B cell (primary cell): ENCODE measurements around the gene RELCH. TPM values are rescaled to one million over a fixed set of nuclear protein-coding genes. Genes with fewer than 3 reads are reported as not detected.

Experiments used
- ATAC-seq: fragments of 200-7000 bp; cut with Tn5 transposase; one replicate; pipeline ENCODE4 v1.10.0; 2021; ENCODE audit warnings: low read depth, mild to moderate bottlenecking, moderate number of reproducible peaks, moderate library complexity
- CTCF ChIA-PET: fragments of 350-600 bp; sonication (Branson Sonifier 250); formaldehyde crosslinking; loops from one replicate; lab custom pipeline; 2021; ENCODE audit warnings: antibody characterized with exemption, inconsistent platforms; lab: Charles Lee
- POLR2A ChIA-PET: fragments of 350-600 bp; sonication (Branson Sonifier 250); formaldehyde crosslinking; loops from one replicate; lab custom pipeline; 2021; ENCODE audit warnings: antibody characterized with exemption; lab: Charles Lee
- DNase-seq: peaks from one replicate; pipeline ENCODE4 v3.0.0; 2013
- H2AFZ ChIP-seq: 2 replicates; pipeline ENCODE4 v1.6.1; 2012; ENCODE audit warnings: mild to moderate bottlenecking, low read depth, low read length; ENCODE audit not compliant: insufficient read depth, poor library complexity, severe bottlenecking
- H3K27ac ChIP-seq, 2 donors: 1 replicate in 1 of 2; 2 replicates in 1 of 2; pipeline ENCODE4 v1.5.1; 2012 to 2013; ENCODE audit warnings: low read length in 2 of 2, mild to moderate bottlenecking in 2 of 2, moderate library complexity in 1 of 2
- H3K27me3 ChIP-seq, 4 experiments: fragments of 200-600 bp in 1 of 4; sonication (generic) in 1 of 4; replicated peaks in 1 of 4; 1 replicate in 2 of 4; 2 replicates in 2 of 4; pipeline versions ENCODE4 v1.6.1 to v1.7.0; 2013 to 2016; ENCODE audit warnings: low read length in 3 of 4, mild to moderate bottlenecking in 2 of 4, mixed read lengths in 1 of 4, moderate library complexity in 1 of 4; ENCODE audit not compliant: insufficient read depth in 4 of 4, control insufficient read depth in 3 of 4; ENCODE audit errors: control extremely low read depth in 1 of 4
- H3K36me3 ChIP-seq, 2 experiments: replicated peaks in 1 of 2; 1 replicate in 1 of 2; 2 replicates in 1 of 2; pipeline versions ENCODE4 v1.6.1 to v1.7.1; 2013; ENCODE audit warnings: low read length in 1 of 2; ENCODE audit not compliant: insufficient read depth in 2 of 2, control insufficient read depth in 1 of 2; ENCODE audit errors: control extremely low read depth in 1 of 2, extremely low read depth in 1 of 2
- H3K4me1 ChIP-seq, 2 donors: fragments of 200-600 bp in 1 of 2; sonication (generic) in 1 of 2; 1 replicate in 1 of 2; 2 replicates in 1 of 2; pipeline versions ENCODE4 v1.5.1 to v1.6.1; 2013 to 2017; ENCODE audit warnings: low read length in 2 of 2; ENCODE audit not compliant: control insufficient read depth in 2 of 2, insufficient read depth in 2 of 2
- H3K4me2 ChIP-seq: replicated peaks from 2 replicates; pipeline ENCODE3; 2012; ENCODE audit warnings: mild to moderate bottlenecking, low read depth, low read length; ENCODE audit not compliant: poor library complexity, severe bottlenecking
- H3K4me3 ChIP-seq, 5 experiments: fragments of 200-600 bp in 1 of 5; sonication (generic) in 1 of 5; 1 replicate in 3 of 5; 2 replicates in 2 of 5; pipeline versions ENCODE4 v1.5.1 to v1.7.0; 2011 to 2016; ENCODE audit warnings: low read length in 4 of 5, mild to moderate bottlenecking in 4 of 5, low read depth in 2 of 5, control low read depth in 1 of 5, moderate library complexity in 1 of 5; ENCODE audit not compliant: insufficient read depth in 1 of 5; ENCODE audit errors: control extremely low read depth in 1 of 5, extremely low read depth in 1 of 5
- H3K79me2 ChIP-seq: fragments of 200-600 bp; sonication (generic); one replicate; pipeline ENCODE4 v1.6.0; 2016; ENCODE audit warnings: low read length; ENCODE audit not compliant: control insufficient read depth, insufficient read depth
- H3K9ac ChIP-seq: fragments of 200-600 bp; sonication (generic); 2 replicates; pipeline ENCODE4 v1.6.1; 2017; ENCODE audit warnings: mild to moderate bottlenecking, low read length, moderate library complexity
- H3K9me3 ChIP-seq, 3 donors: one replicate each; pipeline versions ENCODE4 v1.6.1 to v1.7.1; 2013; ENCODE audit warnings: low read length in 2 of 3; ENCODE audit not compliant: control insufficient read depth in 2 of 3, insufficient read depth in 1 of 3; ENCODE audit errors: control extremely low read depth in 1 of 3
- H4K20me1 ChIP-seq: 2 replicates; pipeline ENCODE4 v1.6.0; 2012; ENCODE audit warnings: mild to moderate bottlenecking, low read length; ENCODE audit not compliant: insufficient read depth, control insufficient read depth, poor library complexity, severe bottlenecking
- H3K27ac Mint-ChIP-seq: one replicate; pipeline ENCODE4 v1.8.0; 2021; ENCODE audit warnings: mixed read lengths
- H3K27me3 Mint-ChIP-seq: one replicate; pipeline ENCODE4 v1.8.0; 2021; ENCODE audit warnings: mixed read lengths
- H3K4me1 Mint-ChIP-seq: one replicate; pipeline ENCODE4 v1.8.0; 2021; ENCODE audit warnings: mixed read lengths
- H3K4me3 Mint-ChIP-seq: one replicate; pipeline ENCODE4 v1.8.0; 2021; ENCODE audit warnings: mixed read lengths
- H3K9me3 Mint-ChIP-seq: one replicate; pipeline ENCODE4 v1.8.0; 2022; ENCODE audit warnings: mixed read lengths; ENCODE audit not compliant: insufficient read depth
- EZH2 ChIP-seq: IDR thresholded peaks from 2 replicates; pipeline ENCODE4 v1.6.1; 2012; ENCODE audit warnings: borderline replicate concordance, low read depth, mild to moderate bottlenecking, moderate library complexity, low read length; ENCODE audit not compliant: insufficient read depth, poor library complexity, severe bottlenecking
- WGBS: methylation state at CpG from one replicate; pipeline ENCODE4 v1.1.5; 2013; ENCODE audit warnings: missing lambda C conversion rate; ENCODE audit not compliant: insufficient coverage; 5-methylcytosine and 5-hydroxymethylcytosine counted together
- intact Hi-C: fragments of 100-400 bp; cut with micrococcal nuclease; formaldehyde crosslinking; loops from one replicate; pipeline ENCODE4 v1.10.0; 2022
- polyA plus RNA-seq: library from polyadenylated mRNA; depleted of rRNA; stranded (reverse); fragments of >200 nt; gene quantifications from 2 replicates; pipeline ENCODE4 v1.2.3, GENCODE V29; 2012
- total RNA-seq, 2 donors: library from RNA; stranded (reverse); fragments of 120-200 nt in 1 of 2; gene quantifications; 1 replicate in 1 of 2; 2 replicates in 1 of 2; pipeline versions ENCODE4 v1.2.3 to v1.2.4, GENCODE V29; 2013 to 2022
- TF ChIP-seq, protein P1 (sequence below): fragments of 200-600 bp; IDR thresholded peaks from one replicate; pipeline ENCODE4 v1.8.0; 2022; ENCODE audit warnings: antibody characterized with exemption, mild to moderate bottlenecking

The RELCH gene
- total and polyA plus RNA-seq, 2 donors (not counting 1 experiment from before 2014, with no cell fraction given): 17.6 to 77.9 TPM

DNA sequence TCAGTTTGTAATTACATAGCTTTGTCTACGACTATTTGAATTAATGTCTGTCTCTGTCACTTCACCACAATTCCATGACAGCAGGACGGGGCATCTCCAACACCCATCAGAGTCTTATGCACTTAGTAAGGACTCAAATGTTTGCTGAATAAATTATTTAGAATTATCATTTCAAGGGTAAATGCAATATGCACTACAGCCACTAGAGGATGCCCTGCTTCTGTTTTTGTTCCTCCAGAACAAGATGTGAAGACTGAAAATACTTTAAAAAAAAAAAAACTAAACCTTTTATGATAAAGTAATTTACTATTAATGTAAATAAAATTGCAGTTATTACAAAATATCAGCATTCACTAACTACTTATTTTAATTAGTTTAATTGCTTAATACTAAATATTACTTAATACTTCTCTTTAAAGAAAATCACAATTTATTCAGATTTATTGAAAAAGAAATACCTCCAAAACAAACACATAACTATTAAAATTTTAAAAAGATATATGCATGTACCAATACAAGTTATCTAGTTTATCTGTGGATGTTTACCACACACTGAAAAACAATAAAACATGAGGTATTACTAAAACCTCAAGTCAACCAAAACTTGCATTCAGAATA is 3.4 kb upstream of the RELCH start:
- Histone ChIP-seq H4K20me1 (peaks cover 28% of the 10 kb centered on the region), H2AFZ (no peak overlapping the region), H3K4me1 (peaks cover 17 to 19% of the 10 kb centered on the region in 2 donors), H3K79me2 (peaks cover 62% of the 10 kb centered on the region), H3K36me3 (no peaks in the 10 kb centered on the region), H3K27ac (no peak overlapping the region), H3K4me2 (no peak overlapping the region), H3K9me3 (no peaks in the 10 kb centered on the region), H3K4me3 (no peak overlapping the region), H3K27me3 (no peaks in the 10 kb centered on the region), H3K9ac (no peak overlapping the region)
- Mint-ChIP-seq H3K9me3 (no peaks in the 10 kb centered on the region), H3K27ac (no peak overlapping the region), H3K27me3 (no peaks in the 10 kb centered on the region), H3K4me1 (peaks cover 40% of the 10 kb centered on the region), H3K4me3 (no peak overlapping the region)
- intact Hi-C loops: loop anchor here (1.0 to 10.0 kb wide), 4 partner anchors 66 to 971 kb away; no protein-coding TSS in a partner anchor
- TF ChIP-seq, protein P1, sequence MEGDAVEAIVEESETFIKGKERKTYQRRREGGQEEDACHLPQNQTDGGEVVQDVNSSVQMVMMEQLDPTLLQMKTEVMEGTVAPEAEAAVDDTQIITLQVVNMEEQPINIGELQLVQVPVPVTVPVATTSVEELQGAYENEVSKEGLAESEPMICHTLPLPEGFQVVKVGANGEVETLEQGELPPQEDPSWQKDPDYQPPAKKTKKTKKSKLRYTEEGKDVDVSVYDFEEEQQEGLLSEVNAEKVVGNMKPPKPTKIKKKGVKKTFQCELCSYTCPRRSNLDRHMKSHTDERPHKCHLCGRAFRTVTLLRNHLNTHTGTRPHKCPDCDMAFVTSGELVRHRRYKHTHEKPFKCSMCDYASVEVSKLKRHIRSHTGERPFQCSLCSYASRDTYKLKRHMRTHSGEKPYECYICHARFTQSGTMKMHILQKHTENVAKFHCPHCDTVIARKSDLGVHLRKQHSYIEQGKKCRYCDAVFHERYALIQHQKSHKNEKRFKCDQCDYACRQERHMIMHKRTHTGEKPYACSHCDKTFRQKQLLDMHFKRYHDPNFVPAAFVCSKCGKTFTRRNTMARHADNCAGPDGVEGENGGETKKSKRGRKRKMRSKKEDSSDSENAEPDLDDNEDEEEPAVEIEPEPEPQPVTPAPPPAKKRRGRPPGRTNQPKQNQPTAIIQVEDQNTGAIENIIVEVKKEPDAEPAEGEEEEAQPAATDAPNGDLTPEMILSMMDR: peak; percentile 99
- TF ChIP-seq EZH2: no peak
- no peak for ATAC-seq
- ChIA-PET POLR2A (no interaction called here), CTCF (interaction anchor here (1.0 to 9.3 kb wide), 11 partner anchors 12 to 401 kb away, joined by 3 to 145 read pairs (median 4); no protein-coding TSS in a partner anchor)
- DNase-seq: peak; percentile 70
- no CpG with 5 or more reads among the region's 2 CpGs for WGBS

DNA sequence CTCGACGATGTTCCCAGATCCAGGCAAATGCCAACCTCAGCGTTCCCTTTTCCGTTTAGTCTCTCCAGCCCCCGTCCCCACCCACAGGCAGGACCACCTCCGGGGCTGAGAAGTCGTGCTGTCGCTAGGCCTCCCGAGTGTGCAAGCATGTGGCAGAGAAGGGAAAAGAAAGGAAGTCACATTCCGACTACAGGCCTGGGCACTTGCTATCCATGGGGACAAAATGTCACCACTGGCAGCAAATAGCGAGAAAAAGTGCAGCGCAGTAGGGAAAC is 619 bp upstream of the RELCH start:
- Histone ChIP-seq H3K9me3 (no peaks in the 10 kb centered on the region), H3K4me3 (peak overlapping the region; percentile 87 to 100 (median 97)), H4K20me1 (peaks cover 53% of the 10 kb centered on the region), H3K4me2 (peak overlapping the region; percentile 93), H3K27me3 (no peaks in the 10 kb centered on the region), H3K27ac (peak overlapping the region; percentile 57 to 73), H3K79me2 (peaks cover 89% of the 10 kb centered on the region), H3K4me1 (peaks cover 29 to 37% of the 10 kb centered on the region in 2 donors), H2AFZ (peak overlapping the region; percentile 100), H3K9ac (peak overlapping the region; percentile 92), H3K36me3 (no peaks in the 10 kb centered on the region)
- CTCF ChIA-PET: interaction anchor here (0.9 to 9.3 kb wide), 2 partner anchors 63 to 83 kb away, joined by 5 to 145 read pairs; no protein-coding TSS in a partner anchor
- Mint-ChIP-seq H3K27ac (peak overlapping the region; percentile 96), H3K27me3 (no peaks in the 10 kb centered on the region), H3K9me3 (no peaks in the 10 kb centered on the region), H3K4me1 (peaks cover 56% of the 10 kb centered on the region), H3K4me3 (peak overlapping the region; percentile 98)
- ATAC-seq (no peak), DNase-seq (no peak)
- no peak for TF ChIP-seq EZH2
- TF ChIP-seq, protein P1: no peak
- 0% methylated on average over 9 of the region's 12 CpGs for WGBS
- POLR2A ChIA-PET: interaction anchor here (0.7 to 1.3 kb wide), 2 partner anchors 64 to 337 kb away, joined by 3 read pairs; partner anchors contain the start of gene ZCCHC2
- intact Hi-C loops: loop anchor here (2.0 to 10.0 kb wide), 7 partner anchors 138 to 1786 kb away; partner anchors contain the start of genes KDSR and TNFRSF11A
